ENCODE measurements around the gene SIK3. TPM values are rescaled to one million over a fixed set of nuclear protein-coding genes. Genes with fewer than 3 reads are reported as not detected.

The SIK3 gene
- total RNA-seq, 1 donor from 2014 or later: 28.7 TPM

DNA sequence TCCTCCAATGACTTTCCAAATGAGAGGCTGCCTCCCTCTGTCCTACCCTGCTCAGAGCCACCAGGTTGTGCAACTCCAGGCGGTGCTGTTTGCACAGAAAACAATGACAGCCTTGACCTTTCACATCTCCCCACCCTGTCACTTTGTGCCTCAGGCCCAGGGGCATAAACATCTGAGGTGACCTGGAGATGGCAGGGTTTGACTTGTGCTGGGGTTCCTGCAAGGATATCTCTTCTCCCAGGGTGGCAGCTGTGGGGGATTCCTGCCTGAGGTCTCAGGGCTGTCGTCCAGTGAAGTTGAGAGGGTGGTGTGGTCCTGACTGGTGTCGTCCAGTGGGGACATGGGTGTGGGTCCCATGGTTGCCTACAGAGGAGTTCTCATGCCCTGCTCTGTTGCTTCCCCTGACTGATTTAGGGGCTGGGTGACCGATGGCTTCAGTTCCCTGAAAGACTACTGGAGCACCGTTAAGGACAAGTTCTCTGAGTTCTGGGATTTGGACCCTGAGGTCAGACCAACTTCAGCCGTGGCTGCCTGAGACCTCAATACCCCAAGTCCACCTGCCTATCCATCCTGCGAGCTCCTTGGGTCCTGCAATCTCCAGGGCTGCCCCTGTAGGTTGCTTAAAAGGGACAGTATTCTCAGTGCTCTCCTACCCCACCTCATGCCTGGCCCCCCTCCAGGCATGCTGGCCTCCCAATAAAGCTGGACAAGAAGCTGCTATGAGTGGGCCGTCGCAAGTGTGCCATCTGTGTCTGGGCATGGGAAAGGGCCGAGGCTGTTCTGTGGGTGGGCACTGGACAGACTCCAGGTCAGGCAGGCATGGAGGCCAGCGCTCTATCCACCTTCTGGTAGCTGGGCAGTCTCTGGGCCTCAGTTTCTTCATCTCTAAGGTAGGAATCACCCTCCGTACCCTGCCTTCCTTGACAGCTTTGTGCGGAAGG, 265.6 kb downstream of the SIK3 start:
- intact Hi-C loops (cut with DNase I): no loop called here
- DNase-seq (ENCODE audit: missing footprints) (no peak), ATAC-seq (no peak)

DNA sequence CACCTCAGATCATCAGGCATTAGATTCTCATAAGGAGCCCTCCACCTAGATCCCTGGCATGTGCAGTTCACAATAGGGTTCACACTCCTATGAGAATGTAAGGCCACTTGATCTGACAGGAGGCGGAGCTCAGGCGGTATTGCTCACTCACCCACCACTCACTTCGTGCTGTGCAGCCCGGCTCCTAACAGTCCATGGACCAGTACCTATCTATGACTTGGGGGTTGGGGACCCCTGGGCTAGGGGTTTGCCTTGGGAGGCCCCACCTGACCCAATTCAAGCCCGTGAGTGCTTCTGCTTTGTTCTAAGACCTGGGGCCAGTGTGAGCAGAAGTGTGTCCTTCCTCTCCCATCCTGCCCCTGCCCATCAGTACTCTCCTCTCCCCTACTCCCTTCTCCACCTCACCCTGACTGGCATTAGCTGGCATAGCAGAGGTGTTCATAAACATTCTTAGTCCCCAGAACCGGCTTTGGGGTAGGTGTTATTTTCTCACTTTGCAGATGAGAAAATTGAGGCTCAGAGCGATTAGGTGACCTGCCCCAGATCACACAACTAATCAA, 266.4 kb downstream of the SIK3 start:
- ATAC-seq: no peak
- no peak for DNase-seq (ENCODE audit: missing footprints)
- intact Hi-C loops (cut with DNase I): no loop called here

DNA sequence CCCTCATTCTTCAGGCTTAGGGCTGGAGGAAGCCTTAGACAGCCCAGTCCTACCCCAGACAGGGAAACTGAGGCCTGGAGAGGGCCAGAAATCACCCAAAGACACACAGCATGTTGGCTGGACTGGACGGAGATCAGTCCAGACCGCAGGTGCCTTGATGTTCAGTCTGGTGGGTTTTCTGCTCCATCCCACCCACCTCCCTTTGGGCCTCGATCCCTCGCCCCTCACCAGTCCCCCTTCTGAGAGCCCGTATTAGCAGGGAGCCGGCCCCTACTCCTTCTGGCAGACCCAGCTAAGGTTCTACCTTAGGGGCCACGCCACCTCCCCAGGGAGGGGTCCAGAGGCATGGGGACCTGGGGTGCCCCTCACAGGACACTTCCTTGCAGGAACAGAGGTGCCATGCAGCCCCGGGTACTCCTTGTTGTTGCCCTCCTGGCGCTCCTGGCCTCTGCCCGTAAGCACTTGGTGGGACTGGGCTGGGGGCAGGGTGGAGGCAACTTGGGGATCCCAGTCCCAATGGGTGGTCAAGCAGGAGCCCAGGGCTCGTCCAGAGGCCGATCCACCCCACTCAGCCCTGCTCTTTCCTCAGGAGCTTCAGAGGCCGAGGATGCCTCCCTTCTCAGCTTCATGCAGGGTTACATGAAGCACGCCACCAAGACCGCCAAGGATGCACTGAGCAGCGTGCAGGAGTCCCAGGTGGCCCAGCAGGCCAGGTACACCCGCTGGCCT, 267.9 kb downstream of the SIK3 start:
- ATAC-seq: no peak
- no peak for DNase-seq (ENCODE audit: missing footprints)
- intact Hi-C loops (cut with DNase I): no loop called here

DNA sequence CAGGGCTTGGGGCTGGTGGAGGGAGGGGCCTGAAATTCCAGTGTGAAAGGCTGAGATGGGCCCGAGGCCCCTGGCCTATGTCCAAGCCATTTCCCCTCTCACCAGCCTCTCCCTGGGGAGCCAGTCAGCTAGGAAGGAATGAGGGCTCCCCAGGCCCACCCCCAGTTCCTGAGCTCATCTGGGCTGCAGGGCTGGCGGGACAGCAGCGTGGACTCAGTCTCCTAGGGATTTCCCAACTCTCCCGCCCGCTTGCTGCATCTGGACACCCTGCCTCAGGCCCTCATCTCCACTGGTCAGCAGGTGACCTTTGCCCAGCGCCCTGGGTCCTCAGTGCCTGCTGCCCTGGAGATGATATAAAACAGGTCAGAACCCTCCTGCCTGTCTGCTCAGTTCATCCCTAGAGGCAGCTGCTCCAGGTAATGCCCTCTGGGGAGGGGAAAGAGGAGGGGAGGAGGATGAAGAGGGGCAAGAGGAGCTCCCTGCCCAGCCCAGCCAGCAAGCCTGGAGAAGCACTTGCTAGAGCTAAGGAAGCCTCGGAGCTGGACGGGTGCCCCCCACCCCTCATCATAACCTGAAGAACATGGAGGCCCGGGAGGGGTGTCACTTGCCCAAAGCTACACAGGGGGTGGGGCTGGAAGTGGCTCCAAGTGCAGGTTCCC, 268.6 kb downstream of the SIK3 start, which contains the start of gene APOC3:
Gene APOC3, plus strand, starts transcription at position 383 of the 659 bp plus-strand sequence. CDS start 676 bp downstream, outside the sequence.
- DNase-seq (ENCODE audit: missing footprints) (no peak), ATAC-seq (no peak)
- intact Hi-C loops (cut with DNase I): no loop called here

DNA sequence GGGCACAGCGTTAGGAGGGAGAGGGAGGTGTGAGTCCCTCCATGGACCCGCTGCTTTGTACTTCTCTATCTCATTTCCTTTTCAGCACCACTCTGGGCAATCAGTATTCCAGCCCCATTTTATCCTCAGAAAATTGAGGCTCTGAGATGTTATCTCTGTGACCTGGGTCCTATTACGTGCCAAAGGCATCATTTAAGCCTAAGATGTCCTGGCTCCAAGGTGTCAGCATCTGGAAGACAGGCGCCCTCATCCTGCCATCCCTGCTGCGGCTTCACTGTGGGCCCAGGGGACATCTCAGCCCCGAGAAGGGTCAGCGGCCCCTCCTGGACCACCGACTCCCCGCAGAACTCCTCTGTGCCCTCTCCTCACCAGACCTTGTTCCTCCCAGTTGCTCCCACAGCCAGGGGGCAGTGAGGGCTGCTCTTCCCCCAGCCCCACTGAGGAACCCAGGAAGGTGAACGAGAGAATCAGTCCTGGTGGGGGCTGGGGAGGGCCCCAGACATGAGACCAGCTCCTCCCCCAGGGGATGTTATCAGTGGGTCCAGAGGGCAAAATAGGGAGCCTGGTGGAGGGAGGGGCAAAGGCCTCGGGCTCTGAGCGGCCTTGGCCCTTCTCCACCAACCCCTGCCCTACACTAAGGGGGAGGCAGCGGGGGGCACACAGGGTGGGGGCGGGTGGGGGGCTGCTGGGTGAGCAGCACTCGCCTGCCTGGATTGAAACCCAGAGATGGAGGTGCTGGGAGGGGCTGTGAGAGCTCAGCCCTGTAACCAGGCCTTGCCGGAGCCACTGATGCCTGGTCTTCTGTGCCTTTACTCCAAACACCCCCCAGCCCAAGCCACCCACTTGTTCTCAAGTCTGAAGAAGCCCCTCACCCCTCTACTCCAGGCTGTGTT, 269.4 kb downstream of the SIK3 start:
- ATAC-seq (no peak), DNase-seq (ENCODE audit: missing footprints) (no peak)
- intact Hi-C loops (cut with DNase I): no loop called here

DNA sequence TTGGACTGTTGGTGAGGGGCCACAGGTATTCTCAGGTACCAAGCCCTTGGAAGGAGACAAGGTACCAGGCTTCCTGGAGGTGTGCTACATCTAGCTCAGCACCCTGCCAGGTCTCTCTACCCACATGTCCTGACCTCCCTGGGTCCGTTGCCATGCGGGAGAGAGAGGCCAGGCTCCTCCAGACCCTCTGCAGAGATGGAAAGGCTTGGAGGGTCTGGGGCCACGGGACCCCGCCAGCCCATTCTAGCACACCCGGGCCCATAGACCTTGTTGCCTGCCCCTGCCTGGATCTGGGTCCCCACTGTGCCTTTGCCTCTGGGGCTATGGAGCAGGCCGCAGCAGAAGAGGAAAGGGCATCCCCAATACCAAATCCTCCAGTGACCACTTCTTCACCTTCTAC, 270.8 kb downstream of the SIK3 start:
- ATAC-seq (no peak), DNase-seq (ENCODE audit: missing footprints) (no peak)
- intact Hi-C loops (cut with DNase I): no loop called here

DNA sequence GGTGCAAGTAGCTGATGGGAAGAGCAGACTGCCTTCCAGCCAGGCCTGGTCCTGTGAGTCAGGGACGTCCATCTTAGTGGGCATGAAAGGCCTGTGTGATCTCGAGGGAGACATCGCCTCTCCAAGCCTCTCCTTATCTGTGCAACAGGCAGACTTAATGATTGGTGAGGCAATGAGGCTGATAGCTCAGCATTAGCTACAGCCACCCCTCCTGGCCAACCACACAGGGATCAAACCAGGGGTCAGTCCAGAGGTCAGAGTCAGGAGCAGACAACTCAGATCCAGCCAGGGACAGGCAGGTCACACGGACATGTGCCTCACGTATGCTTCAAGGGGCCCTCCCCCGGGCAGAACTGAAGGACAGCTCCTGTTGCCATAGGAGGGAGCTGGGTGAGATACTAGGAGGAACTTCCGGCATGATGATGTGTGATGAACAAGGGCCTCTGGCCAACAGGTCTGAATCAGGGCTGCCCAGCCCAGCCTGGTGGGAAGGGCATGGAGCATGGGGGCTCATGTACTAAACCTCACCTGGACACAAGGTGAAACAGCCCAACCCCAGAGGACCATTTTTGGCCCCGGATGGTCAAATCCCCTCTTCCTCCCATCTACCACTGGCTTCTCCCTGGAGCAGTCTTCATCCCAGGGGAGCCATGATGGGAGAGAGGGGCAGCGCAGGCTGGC, 271.3 kb downstream of the SIK3 start:
- DNase-seq (ENCODE audit: missing footprints): no peak
- intact Hi-C loops (cut with DNase I): no loop called here
- ATAC-seq: no peak

DNA sequence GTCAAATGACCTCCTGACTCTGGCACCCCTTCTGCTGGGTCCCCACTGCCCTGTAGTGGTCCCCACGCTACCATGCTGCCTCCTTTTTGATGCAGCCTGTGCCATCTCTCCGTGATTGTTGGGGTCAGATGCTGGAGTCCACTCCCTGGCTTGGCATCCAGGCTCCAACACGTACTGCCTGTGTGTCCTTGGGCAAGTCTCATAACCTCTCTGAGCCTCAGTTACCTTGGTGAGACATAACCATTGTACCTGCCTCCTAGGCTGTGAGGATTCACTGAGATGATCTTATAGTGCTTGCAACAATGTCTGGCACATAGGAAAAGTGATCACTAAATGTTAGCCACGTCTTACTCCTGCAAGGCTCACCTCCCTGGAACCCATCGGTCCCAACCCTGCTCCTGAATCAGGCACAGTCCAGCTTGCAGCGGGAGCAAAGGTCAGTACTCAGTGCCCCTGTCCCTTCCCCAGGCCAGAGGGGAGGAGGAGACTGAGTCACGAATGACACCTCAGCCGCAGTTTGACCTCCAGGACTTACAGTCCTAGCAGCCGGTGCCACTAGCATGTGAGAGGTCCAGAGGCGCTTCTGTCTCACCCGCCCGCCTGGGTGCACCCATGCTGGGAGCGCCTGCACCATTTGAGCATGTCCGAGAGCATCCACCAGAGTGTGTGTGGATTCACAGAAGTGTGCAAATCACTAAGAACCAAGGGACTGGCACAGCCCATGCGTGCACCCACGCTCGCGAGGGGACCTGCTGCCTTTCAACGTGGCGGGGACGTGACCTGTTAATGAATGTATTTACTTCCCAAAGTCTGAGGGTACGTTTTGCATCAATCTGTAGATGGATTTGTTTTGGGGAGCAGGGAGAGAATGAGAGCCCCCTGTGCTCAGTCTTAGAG, 272.1 kb downstream of the SIK3 start:
- ATAC-seq: no peak
- no peak for DNase-seq (ENCODE audit: missing footprints)
- intact Hi-C loops (cut with DNase I): no loop called here

DNA sequence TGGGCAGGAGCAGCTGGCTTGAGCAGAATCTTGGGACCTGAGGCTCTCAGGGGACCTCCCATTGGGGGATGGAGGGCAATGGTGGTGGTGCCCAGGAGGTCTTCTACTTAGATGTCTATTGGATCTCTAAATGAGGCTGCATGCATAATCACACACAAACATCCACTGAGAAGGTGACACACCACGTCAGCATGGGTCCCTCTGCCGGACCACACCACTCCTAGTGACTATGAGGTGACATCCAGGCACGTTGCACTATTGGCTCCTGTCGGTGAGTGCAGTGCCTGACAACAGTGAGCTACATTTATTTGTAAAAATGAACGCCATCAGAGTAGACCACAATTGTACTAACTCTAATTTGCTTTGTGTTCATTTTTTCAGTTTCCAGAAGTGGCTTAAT, 272.8 kb downstream of the SIK3 start:
- no peak for DNase-seq (ENCODE audit: missing footprints)
- ATAC-seq: no peak
- intact Hi-C loops (cut with DNase I): no loop called here

DNA sequence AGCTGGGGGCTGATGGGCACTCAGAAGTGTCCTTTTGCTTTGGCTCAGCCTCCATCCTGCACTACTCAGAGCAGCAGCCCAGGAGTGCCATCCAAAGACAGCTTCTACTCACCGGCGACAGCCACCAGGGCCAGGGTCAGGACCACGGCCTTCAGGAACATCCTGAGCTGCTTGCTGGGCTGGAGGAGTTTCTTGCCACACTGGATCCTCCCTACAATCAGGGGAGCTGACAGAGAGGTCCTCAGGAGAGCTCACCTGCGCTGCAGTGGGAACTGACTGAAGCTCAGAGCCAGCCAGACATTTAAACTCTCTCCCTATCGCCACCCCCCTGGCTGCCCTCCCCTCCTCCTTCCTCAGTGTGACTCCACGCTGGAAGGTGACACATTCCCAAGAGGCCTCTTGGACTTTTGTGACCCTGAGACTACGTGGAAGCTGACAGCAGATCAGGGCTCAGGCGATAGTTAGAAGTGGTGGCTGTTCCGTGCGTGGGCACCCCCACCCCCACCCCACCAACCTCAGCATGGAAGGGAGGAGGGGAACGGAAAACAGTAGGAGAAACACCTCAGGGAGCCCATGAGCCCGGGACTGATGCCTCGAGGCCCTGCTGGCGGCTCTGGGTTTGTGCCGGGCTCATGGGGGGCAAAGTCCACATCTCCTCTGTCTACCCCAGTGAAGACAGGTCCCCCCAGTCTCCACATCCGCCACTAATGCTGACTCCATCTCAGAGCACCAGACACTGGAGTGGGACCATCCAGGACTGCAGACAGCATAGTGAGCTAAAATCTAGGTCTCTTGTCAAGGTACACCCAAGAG, 275.0 kb downstream of the SIK3 start, which contains the start of gene APOA4:
Gene APOA4, minus strand, starts transcription at position 274 of the 813 bp plus-strand sequence. Its CDS starts 113 bp downstream, at position 161.
- ATAC-seq (no peak), DNase-seq (ENCODE audit: missing footprints) (no peak)
- intact Hi-C loops (cut with DNase I): no loop called here

DNA sequence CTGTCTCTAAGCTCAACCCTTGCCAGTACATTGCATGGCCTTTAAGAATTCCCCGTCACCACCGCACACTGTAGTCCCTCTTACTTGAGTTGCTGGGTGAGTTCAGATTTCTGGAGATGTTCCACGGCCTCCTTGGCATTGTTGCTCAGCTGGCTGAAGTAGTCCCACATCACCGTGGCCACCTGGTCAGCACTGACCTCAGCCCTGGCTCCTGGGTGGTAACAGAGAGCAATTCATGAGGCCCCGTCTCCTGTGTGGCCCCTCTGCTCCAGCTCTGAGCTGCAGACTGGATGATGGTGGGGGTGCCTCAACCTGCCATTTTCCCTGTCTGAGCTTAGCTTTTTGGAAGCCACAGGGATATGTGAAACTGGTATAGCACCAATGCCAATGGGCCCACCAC, 275.7 kb downstream of the SIK3 start:
- ATAC-seq: no peak
- no peak for DNase-seq (ENCODE audit: missing footprints)
- intact Hi-C loops (cut with DNase I): no loop called here

DNA sequence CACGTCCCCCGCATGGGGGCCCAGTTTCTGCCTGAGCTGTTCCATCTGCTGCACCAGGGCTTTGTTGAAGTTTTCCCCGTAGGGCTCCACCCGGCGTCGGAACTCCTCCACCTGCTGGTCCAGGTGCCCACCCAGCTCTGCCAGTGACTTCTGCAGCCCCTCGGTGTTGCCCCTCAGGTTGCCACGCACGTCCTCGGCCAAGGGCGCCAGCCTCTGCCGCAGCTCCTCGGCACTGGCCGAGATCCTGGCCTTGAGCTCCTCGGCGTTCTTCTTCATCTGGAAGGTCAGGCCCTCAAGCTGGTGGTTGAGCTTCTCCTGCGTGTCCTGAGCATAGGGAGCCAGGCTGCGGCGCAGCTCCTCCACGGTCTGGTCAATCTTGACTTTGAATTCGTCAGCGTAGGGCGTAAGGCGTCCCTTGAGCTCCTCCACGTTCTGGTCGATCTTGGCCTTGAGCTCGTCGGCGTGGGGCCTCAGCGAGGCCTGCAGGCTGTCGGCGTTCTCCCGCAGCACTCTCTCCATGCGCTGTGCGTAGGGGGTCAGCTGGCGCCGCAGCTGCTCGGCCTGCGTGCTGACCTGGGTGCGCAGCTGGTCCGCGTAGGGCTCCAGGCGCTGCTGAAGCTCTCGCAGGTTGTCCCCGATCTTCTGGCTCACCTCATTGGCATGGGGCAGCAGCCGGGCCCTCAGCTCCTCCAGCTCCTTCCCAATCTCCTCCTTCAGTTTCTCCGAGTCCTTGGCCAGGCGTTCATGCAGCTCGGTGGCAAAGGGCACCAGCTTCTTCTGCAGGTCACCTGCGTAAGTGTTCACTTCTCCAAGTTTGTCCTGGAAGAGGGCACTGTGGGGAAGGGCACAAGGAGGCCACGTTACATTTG, 276.9 kb downstream of the SIK3 start:
- ATAC-seq: no peak
- intact Hi-C loops (cut with DNase I): no loop called here
- no peak for DNase-seq (ENCODE audit: missing footprints)

DNA sequence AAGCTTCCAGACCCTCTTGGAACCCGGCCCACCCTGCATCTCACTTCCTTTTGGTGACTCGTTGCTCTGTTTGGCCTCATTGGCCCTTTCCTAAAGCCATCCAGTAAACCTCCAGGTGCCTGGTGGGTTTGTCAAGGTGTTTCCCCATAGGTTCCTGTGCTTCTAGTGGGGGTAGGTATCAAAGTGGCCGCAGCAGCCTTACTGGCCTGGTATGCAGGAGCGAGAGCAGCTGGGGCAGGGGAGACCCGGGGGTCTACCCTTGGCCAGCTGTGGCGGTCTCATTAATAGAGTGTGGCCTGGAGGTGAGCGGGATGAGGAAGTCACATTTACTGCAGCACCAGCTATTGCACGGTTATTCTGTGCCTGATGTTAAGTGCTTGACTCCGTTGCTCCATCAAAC, 279.2 kb downstream of the SIK3 start:
- intact Hi-C loops (cut with DNase I): no loop called here
- DNase-seq (ENCODE audit: missing footprints) (no peak), ATAC-seq (no peak)

DNA sequence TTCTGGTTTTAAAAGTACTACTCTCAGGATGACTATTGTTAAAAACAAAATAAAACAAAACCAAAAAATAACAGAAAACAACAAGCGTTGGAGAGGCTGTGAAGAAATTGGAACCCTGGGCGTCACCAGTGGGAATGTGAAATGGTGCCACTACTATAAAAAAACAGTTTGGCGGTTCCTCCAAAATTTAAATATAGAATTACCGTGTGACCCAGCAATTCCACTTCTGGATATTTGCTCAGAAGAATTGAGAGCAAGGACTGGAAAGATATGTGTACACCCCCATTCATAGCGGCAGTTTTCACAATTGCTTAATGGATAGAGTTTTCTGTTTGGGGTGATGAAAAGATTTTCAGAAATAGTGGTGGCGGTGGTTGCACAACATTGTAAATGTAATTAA, 283.7 kb downstream of the SIK3 start:
- no peak for ATAC-seq
- intact Hi-C loops (cut with DNase I): no loop called here
- DNase-seq (ENCODE audit: missing footprints): no peak

Data from Right ventricle myocardium inferior (tissue), 1 donor.